ENCODE measurements around the gene SLC41A3.

DNA sequence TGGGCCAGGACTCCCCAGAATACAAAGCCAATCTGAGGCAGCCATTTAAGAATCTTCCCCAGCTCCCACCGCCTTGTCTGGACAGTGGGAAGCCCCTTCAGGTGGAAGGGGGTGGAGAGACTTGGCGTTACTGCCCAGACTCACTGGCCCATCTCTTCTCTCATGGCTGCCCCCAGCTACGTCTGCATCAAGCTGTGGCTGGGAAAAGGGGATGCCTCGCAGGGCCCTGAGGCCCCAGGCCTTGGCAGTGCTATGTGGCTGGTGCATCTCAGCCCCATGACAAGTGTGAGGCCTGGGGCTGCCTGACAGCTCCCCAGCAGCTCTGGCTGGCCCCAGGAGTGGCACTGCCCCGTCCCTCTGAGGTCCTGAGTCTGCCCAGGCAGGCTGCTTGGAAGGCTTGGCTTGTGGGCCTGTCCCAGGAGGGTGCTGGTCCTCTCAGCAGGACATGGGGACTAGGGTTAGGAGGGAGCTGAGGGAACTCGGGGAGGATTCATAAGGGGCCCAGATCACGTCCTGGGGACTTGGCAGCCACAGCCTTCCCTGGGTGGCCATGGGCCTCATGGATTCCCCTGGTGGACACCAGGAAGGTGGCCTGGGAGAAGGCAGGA lies 20.2 kb upstream of the SLC41A3 start:
- TF ChIP-seq CTCF (IDR thresholded peaks at IDR 0.05) (no peak), POLR2A (IDR thresholded peaks at IDR 0.05) (no peak), EP300 (IDR thresholded peaks at IDR 0.05) (no peak)
